IMR-90 (cell line): ENCODE measurements around the gene MTNR1B. TPM values are rescaled to one million over a fixed set of nuclear protein-coding genes. Genes with fewer than 3 reads are reported as not detected.

Source experiments
- ATAC-seq: fragments of 200-7000 bp; cut with Tn5 transposase; 2 replicates; pipeline ENCODE4 v1.9.1; 2020; ENCODE audit warnings: low read depth, mild to moderate bottlenecking, moderate library complexity
- BruUV-seq: library from RNA; stranded (reverse); fragments of 400-500 nt; replicated peaks from 2 replicates; lab custom pipeline; 2021; lab: Mats Ljungman, UMichigan
- CTCF ChIA-PET: fragments of 300-600 bp; formaldehyde crosslinking; extraction: SDS; loops from one replicate; lab custom pipeline; 2021; ENCODE audit warnings: antibody characterized with exemption; lab: Yijun Ruan, JAX
- POLR2A ChIA-PET: fragments of 300-600 bp; sonication (Branson Sonifier 250); formaldehyde crosslinking; loops from one replicate; lab custom pipeline; 2022; ENCODE audit warnings: antibody characterized with exemption; ENCODE audit not compliant: unreplicated experiment; lab: Charles Lee
- DNase-seq: peaks from one replicate; pipeline ENCODE4 v3.0.0; 2013
- H2AFZ ChIP-seq: replicated peaks from 2 replicates; pipeline ENCODE3; 2013; ENCODE audit warnings: low read length, mild to moderate bottlenecking; ENCODE audit not compliant: poor library complexity
- H2AK5ac ChIP-seq: 2 replicates; pipeline ENCODE4 v1.6.1; 2013; ENCODE audit warnings: low read depth, low read length, inconsistent platforms
- H2AK9ac ChIP-seq: replicated peaks from 2 replicates; pipeline ENCODE3; 2013; ENCODE audit warnings: mild to moderate bottlenecking, low read depth, low read length, moderate library complexity; ENCODE audit not compliant: poor library complexity
- H2BK120ac ChIP-seq: 2 replicates; pipeline ENCODE4 v1.6.1; 2013; ENCODE audit warnings: low read depth, low read length, inconsistent platforms
- H2BK15ac ChIP-seq: 3 replicates; pipeline ENCODE4 v1.6.1; 2013; ENCODE audit warnings: low read depth, low read length, inconsistent platforms
- H2BK20ac ChIP-seq: 2 replicates; pipeline ENCODE4 v1.6.1; 2013; ENCODE audit warnings: low read depth, mild to moderate bottlenecking, inconsistent platforms, low read length, moderate library complexity
- H2BK5ac ChIP-seq: 2 replicates; pipeline ENCODE4 v1.6.1; 2013; ENCODE audit warnings: mild to moderate bottlenecking, low read depth, low read length, inconsistent platforms; ENCODE audit not compliant: poor library complexity, severe bottlenecking
- H3K14ac ChIP-seq: replicated peaks from 2 replicates; pipeline ENCODE4 v1.6.1; 2013; ENCODE audit warnings: low read depth, low read length, inconsistent platforms
- H3K18ac ChIP-seq: 2 replicates; pipeline ENCODE4 v1.6.1; 2013; ENCODE audit warnings: low read depth, low read length, control low read depth
- H3K23ac ChIP-seq: 2 replicates; pipeline ENCODE4 v1.6.1; 2013; ENCODE audit warnings: low read depth, low read length, inconsistent platforms
- H3K27ac ChIP-seq: 2 replicates; pipeline ENCODE4 v1.5.1; 2013; ENCODE audit warnings: mild to moderate bottlenecking, control low read depth, low read length; ENCODE audit not compliant: insufficient read depth
- H3K27me3 ChIP-seq: 2 replicates; pipeline ENCODE4 v1.6.1; 2013; ENCODE audit warnings: low read length; ENCODE audit not compliant: control insufficient read depth, insufficient read depth
- H3K36me3 ChIP-seq: 2 replicates; pipeline ENCODE4 v1.6.1; 2013; ENCODE audit warnings: low read length, mixed read lengths; ENCODE audit not compliant: control insufficient read depth, insufficient read depth
- H3K4ac ChIP-seq: 2 replicates; pipeline ENCODE4 v1.6.1; 2013; ENCODE audit warnings: low read depth, low read length, inconsistent platforms
- H3K4me1 ChIP-seq: 2 replicates; pipeline ENCODE4 v1.6.1; 2013; ENCODE audit warnings: low read length, mixed read lengths; ENCODE audit not compliant: control insufficient read depth, insufficient read depth
- H3K4me2 ChIP-seq: 2 replicates; pipeline ENCODE4 v1.6.1; 2013; ENCODE audit warnings: low read depth, mild to moderate bottlenecking, control low read depth, low read length, moderate library complexity
- H3K4me3 ChIP-seq: 2 replicates; pipeline ENCODE4 v1.5.1; 2013; ENCODE audit warnings: low read depth, mild to moderate bottlenecking, control low read depth, low read length, moderate library complexity; ENCODE audit not compliant: insufficient read depth
- H3K56ac ChIP-seq: 2 replicates; pipeline ENCODE4 v1.6.1; 2013; ENCODE audit warnings: low read length, inconsistent platforms; ENCODE audit not compliant: insufficient read depth; ENCODE audit errors: extremely low read depth
- H3K79me1 ChIP-seq, 2 experiments: 2 replicates each; pipeline ENCODE4 v1.6.1; 2013; ENCODE audit warnings: low read length in 2 of 2, inconsistent platforms in 1 of 2, low read depth in 1 of 2
- H3K9ac ChIP-seq: 2 replicates; pipeline ENCODE4 v1.6.1; 2013; ENCODE audit warnings: low read depth, low read length, control low read depth
- H3K9me1 ChIP-seq: 2 replicates; pipeline ENCODE4 v1.6.1; 2013; ENCODE audit warnings: low read length, inconsistent platforms; ENCODE audit not compliant: insufficient read depth
- H3K9me3 ChIP-seq: 2 replicates; pipeline ENCODE4 v1.6.1; 2013; ENCODE audit warnings: low read length; ENCODE audit not compliant: control insufficient read depth, insufficient read depth
- H4K20me1 ChIP-seq: 2 replicates; pipeline ENCODE4 v1.6.1; 2013; ENCODE audit warnings: low read length, inconsistent platforms; ENCODE audit not compliant: insufficient read depth
- H4K5ac ChIP-seq: 2 replicates; pipeline ENCODE4 v1.6.1; 2013; ENCODE audit warnings: mild to moderate bottlenecking, low read depth, low read length, control low read depth
- H4K8ac ChIP-seq, 2 experiments: 2 replicates each; pipeline ENCODE4 v1.6.1; 2013; ENCODE audit warnings: low read depth in 2 of 2, low read length in 2 of 2, control low read depth in 1 of 2, inconsistent platforms in 1 of 2
- H4K91ac ChIP-seq: 2 replicates; pipeline ENCODE4 v1.6.1; 2013; ENCODE audit warnings: low read depth, low read length, inconsistent platforms; ENCODE audit not compliant: insufficient read depth
- BHLHE40 ChIP-seq: fragments of 150-350 bp; IDR thresholded peaks from 2 replicates; pipeline ENCODE4 v1.6.1; 2016; ENCODE audit warnings: mild to moderate bottlenecking, low read depth, low read length
- CEBPB ChIP-seq: IDR thresholded peaks from 2 replicates; pipeline ENCODE4 v1.6.1; 2012; ENCODE audit warnings: low read depth, low read length, improper control_type of control experiment
- CHD1 ChIP-seq: IDR thresholded peaks from 2 replicates; pipeline ENCODE4 v1.6.1; 2012; ENCODE audit warnings: low read depth, low read length, improper control_type of control experiment
- FOS ChIP-seq: fragments of 150-350 bp; IDR thresholded peaks from 2 replicates; pipeline ENCODE4 v1.6.1; 2016; ENCODE audit warnings: low read depth, low read length
- MAFK ChIP-seq: IDR thresholded peaks from 2 replicates; pipeline ENCODE4 v1.6.1; 2012; ENCODE audit warnings: low read depth, low read length, improper control_type of control experiment
- MAZ ChIP-seq: IDR thresholded peaks from 2 replicates; pipeline ENCODE4 v1.6.1; 2012; ENCODE audit warnings: low read depth, mild to moderate bottlenecking, low read length, improper control_type of control experiment, moderate library complexity, borderline replicate concordance
- MXI1 ChIP-seq: IDR thresholded peaks from 2 replicates; pipeline ENCODE4 v1.6.1; 2012; ENCODE audit warnings: low read depth, mild to moderate bottlenecking, low read length, moderate library complexity, borderline replicate concordance
- NFE2L2 ChIP-seq: fragments of 150-350 bp; IDR thresholded peaks from 2 replicates; pipeline ENCODE4 v1.6.1; 2016; ENCODE audit warnings: low read depth, mild to moderate bottlenecking, low read length
- POLR2A ChIP-seq: IDR thresholded peaks from 2 replicates; pipeline ENCODE4 v1.6.1; 2012; ENCODE audit warnings: mild to moderate bottlenecking, low read depth, low read length
- RAD21 ChIP-seq: IDR thresholded peaks from 2 replicates; pipeline ENCODE4 v1.6.1; 2012; ENCODE audit warnings: low read length, improper control_type of control experiment
- RCOR1 ChIP-seq: IDR thresholded peaks from 2 replicates; pipeline ENCODE4 v1.6.1; 2012; ENCODE audit warnings: mild to moderate bottlenecking, low read length, improper control_type of control experiment; ENCODE audit not compliant: insufficient replicate concordance
- RFX5 ChIP-seq: IDR thresholded peaks from 2 replicates; pipeline ENCODE4 v1.8.0; 2012; ENCODE audit warnings: low read depth, mild to moderate bottlenecking, low read length, moderate library complexity
- SMC3 ChIP-seq: fragments of 150-350 bp; IDR thresholded peaks from 2 replicates; pipeline ENCODE4 v1.6.1; 2016; ENCODE audit warnings: low read depth, mild to moderate bottlenecking, antibody characterized with exemption, low read length, moderate library complexity
- WGBS, 2 experiments: methylation state at CpG; one replicate each; pipeline versions ENCODE4 v1.1.5 to v1.1.7; 2013; ENCODE audit warnings: missing lambda C conversion rate in 2 of 2; ENCODE audit not compliant: insufficient read length in 1 of 2; ENCODE audit errors: extremely low coverage in 2 of 2; 5-methylcytosine and 5-hydroxymethylcytosine counted together
- dilution Hi-C: fragments of 300-500 bp; cut with HindIII; formaldehyde crosslinking; loops from one replicate; pipeline ENCODE4 v1.14.3; 2018; ENCODE audit warnings: low sequenced_read_pairs; ENCODE audit not compliant: unreplicated experiment
- in situ Hi-C: fragments of 300-500 bp; cut with MboI; formaldehyde crosslinking; loops from 3 replicates; pipeline ENCODE4 v1.14.3; 2019; ENCODE audit warnings: low sequenced_read_pairs, inconsistent platforms, mixed read lengths
- intact Hi-C: fragments of 100-400 bp; cut with micrococcal nuclease; formaldehyde crosslinking; loops from 2 replicates; pipeline ENCODE4 v1.10.0; 2022
- polyA plus RNA-seq, 3 experiments: library from polyadenylated mRNA; depleted of rRNA; stranded (reverse); fragments of >200 nt; gene quantifications; 2 replicates each; pipeline ENCODE4 v1.2.3, GENCODE V29; 2012; ENCODE audit warnings: low replicate concordance in 1 of 3
- total RNA-seq: library from RNA; depleted of rRNA; stranded (reverse); fragments of >200 nt; gene quantifications from 2 replicates; pipeline ENCODE4 v1.2.3, GENCODE V29; 2012
- TF ChIP-seq, protein P1 (sequence below): conservative IDR thresholded peaks from 2 replicates; pipeline ENCODE4 v1.5.1; 2012; ENCODE audit warnings: mild to moderate bottlenecking, low read depth, low read length, improper control_type of control experiment
- TF ChIP-seq, protein P2 (sequence below): fragments of 150-350 bp; IDR thresholded peaks from 2 replicates; pipeline ENCODE4 v1.6.1; 2017; ENCODE audit warnings: mild to moderate bottlenecking, antibody characterized with exemption, low read length, low read depth
- TF ChIP-seq, protein P3 (sequence below): fragments of 150-350 bp; IDR thresholded peaks from 2 replicates; pipeline ENCODE4 v1.6.1; 2016; ENCODE audit warnings: low read depth, mild to moderate bottlenecking, low read length, moderate library complexity, borderline replicate concordance

The MTNR1B gene
- total and polyA plus RNA-seq, 2 of the 4 experiments (the other 2 are of a cell fraction) = under 0.01 to 0.07 TPM

DNA sequence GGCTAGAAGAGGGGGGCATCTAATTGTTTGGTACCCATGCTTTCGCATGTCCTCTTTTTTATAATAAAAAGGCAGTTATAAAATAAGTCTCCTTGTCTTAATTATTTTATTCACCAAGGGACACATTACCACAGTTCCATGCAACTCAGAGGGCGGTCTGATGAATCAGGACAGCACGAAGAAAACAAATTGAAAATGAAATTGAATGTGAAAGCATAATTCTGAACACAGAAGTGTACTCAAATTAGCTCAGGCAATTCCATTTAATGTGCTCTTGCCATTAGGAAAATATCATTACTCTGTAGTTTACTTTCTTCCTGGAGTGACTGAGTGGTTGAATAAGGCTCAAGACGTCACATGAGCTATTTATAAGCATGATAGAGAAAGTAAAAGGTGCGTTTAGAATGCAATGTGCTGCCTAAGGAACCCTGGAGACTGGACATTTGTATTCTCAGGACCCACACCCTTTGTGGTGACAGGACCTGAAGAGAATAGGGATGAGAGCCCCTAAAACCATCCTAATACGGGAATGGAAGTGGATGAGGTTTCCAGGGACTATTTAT, 59.6 kb downstream of the MTNR1B start:
- in situ Hi-C loops (no loop called here), dilution Hi-C loops (no loop called here), intact Hi-C loops (no loop called here)
- ChIA-PET POLR2A (no interaction called here), CTCF (no interaction called here)
- no peak overlapping the region for H2AK5ac ChIP-seq
- ATAC-seq (no peak), DNase-seq (no peak)
- peaks cover 5% of the 10 kb centered on the region; the same call in 1 of the 2 replicates for H3K9me1 ChIP-seq
- H2AFZ ChIP-seq = no peak overlapping the region
- H3K4me2 ChIP-seq = no peak overlapping the region
- H3K4me3 ChIP-seq = no peak overlapping the region
- no peaks in the 10 kb centered on the region for H3K79me1 ChIP-seq
- H3K36me3 ChIP-seq = no peaks in the 10 kb centered on the region
- no peak overlapping the region for H4K91ac ChIP-seq
- H3K14ac ChIP-seq = no peak overlapping the region
- no peak overlapping the region for H2BK20ac ChIP-seq
- no peak overlapping the region for H3K9ac ChIP-seq
- H3K27ac ChIP-seq = no peak overlapping the region
- H4K8ac ChIP-seq = no peak overlapping the region
- H3K4ac ChIP-seq = no peak overlapping the region
- no peak overlapping the region for H2BK5ac ChIP-seq
- no peak overlapping the region for H3K56ac ChIP-seq
- no CpG with 5 or more reads among the region's 6 CpGs for WGBS, 2 experiments
- H3K23ac ChIP-seq = no peak overlapping the region
- peaks cover 4% of the 10 kb centered on the region for H3K4me1 ChIP-seq
- H2BK15ac ChIP-seq = no peak overlapping the region
- no peak for TF ChIP-seq RAD21
- TF ChIP-seq FOS = no peak
- TF ChIP-seq MXI1 = no peak
- no peak for TF ChIP-seq CHD1
- TF ChIP-seq MAZ = no peak
- no peak for TF ChIP-seq SMC3
- no peak for TF ChIP-seq RCOR1
- TF ChIP-seq, protein P1, sequence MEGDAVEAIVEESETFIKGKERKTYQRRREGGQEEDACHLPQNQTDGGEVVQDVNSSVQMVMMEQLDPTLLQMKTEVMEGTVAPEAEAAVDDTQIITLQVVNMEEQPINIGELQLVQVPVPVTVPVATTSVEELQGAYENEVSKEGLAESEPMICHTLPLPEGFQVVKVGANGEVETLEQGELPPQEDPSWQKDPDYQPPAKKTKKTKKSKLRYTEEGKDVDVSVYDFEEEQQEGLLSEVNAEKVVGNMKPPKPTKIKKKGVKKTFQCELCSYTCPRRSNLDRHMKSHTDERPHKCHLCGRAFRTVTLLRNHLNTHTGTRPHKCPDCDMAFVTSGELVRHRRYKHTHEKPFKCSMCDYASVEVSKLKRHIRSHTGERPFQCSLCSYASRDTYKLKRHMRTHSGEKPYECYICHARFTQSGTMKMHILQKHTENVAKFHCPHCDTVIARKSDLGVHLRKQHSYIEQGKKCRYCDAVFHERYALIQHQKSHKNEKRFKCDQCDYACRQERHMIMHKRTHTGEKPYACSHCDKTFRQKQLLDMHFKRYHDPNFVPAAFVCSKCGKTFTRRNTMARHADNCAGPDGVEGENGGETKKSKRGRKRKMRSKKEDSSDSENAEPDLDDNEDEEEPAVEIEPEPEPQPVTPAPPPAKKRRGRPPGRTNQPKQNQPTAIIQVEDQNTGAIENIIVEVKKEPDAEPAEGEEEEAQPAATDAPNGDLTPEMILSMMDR = no peak
- TF ChIP-seq NFE2L2 = no peak
- TF ChIP-seq BHLHE40 = no peak
- no peak for TF ChIP-seq POLR2A
- TF ChIP-seq, protein P2, sequence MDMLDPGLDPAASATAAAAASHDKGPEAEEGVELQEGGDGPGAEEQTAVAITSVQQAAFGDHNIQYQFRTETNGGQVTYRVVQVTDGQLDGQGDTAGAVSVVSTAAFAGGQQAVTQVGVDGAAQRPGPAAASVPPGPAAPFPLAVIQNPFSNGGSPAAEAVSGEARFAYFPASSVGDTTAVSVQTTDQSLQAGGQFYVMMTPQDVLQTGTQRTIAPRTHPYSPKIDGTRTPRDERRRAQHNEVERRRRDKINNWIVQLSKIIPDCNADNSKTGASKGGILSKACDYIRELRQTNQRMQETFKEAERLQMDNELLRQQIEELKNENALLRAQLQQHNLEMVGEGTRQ = no peak
- TF ChIP-seq MAFK = no peak
- TF ChIP-seq CEBPB = no peak
- no peak for TF ChIP-seq RFX5
- TF ChIP-seq, protein P3, sequence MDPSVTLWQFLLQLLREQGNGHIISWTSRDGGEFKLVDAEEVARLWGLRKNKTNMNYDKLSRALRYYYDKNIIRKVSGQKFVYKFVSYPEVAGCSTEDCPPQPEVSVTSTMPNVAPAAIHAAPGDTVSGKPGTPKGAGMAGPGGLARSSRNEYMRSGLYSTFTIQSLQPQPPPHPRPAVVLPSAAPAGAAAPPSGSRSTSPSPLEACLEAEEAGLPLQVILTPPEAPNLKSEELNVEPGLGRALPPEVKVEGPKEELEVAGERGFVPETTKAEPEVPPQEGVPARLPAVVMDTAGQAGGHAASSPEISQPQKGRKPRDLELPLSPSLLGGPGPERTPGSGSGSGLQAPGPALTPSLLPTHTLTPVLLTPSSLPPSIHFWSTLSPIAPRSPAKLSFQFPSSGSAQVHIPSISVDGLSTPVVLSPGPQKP = no peak
- no peak overlapping the region for H3K18ac ChIP-seq
- H3K9me3 ChIP-seq = no peaks in the 10 kb centered on the region
- no peak overlapping the region for H4K5ac ChIP-seq
- H2BK120ac ChIP-seq = no peak overlapping the region
- no peak overlapping the region for H2AK9ac ChIP-seq
- no peaks in the 10 kb centered on the region for H3K27me3 ChIP-seq
- no TSS peak for BruUV-seq
- no peaks in the 10 kb centered on the region for H4K20me1 ChIP-seq
